GM23248 (cell line): ENCODE measurements around the gene HYOU1. TPM values are rescaled to one million over a fixed set of nuclear protein-coding genes. Genes with fewer than 3 reads are reported as not detected.
"Not testable (repeated sequence)": the region's sequence is repeated elsewhere in the genome, so short reads cannot be mapped to it uniquely, and the experiment has no call there.

Source experiments
- DNase-seq: peaks from one replicate; pipeline ENCODE4 v3.0.0-alpha.2; 2015
- H2AFZ ChIP-seq: fragments of 200-600 bp; sonication (generic); 2 replicates; pipeline ENCODE4 v1.6.1; 2016; ENCODE audit warnings: antibody characterized with exemption
- H3F3A ChIP-seq: fragments of 200-600 bp; sonication (generic); 2 replicates; pipeline ENCODE4 v1.6.1; 2016; ENCODE audit warnings: mild to moderate bottlenecking, antibody characterized with exemption, mixed run types; ENCODE audit not compliant: insufficient read depth
- H3K27ac ChIP-seq: fragments of 200-600 bp; sonication (generic); 2 replicates; pipeline ENCODE4 v1.5.1; 2016; ENCODE audit warnings: mild to moderate bottlenecking
- H3K27me3 ChIP-seq: fragments of 200-600 bp; sonication (generic); replicated peaks from 2 replicates; pipeline ENCODE4 v1.6.1; 2016; ENCODE audit warnings: mild to moderate bottlenecking; ENCODE audit not compliant: insufficient read depth
- H3K36me3 ChIP-seq: fragments of 200-600 bp; sonication (generic); 2 replicates; pipeline ENCODE4 v1.6.1; 2016; ENCODE audit warnings: low read depth, mild to moderate bottlenecking
- H3K4me1 ChIP-seq: fragments of 200-600 bp; sonication (generic); 2 replicates; pipeline ENCODE4 v1.6.1; 2016; ENCODE audit warnings: mild to moderate bottlenecking; ENCODE audit not compliant: insufficient read depth
- H3K4me2 ChIP-seq: fragments of 200-600 bp; sonication (generic); one replicate; pipeline ENCODE4 v1.6.1; 2016; ENCODE audit warnings: mild to moderate bottlenecking; ENCODE audit not compliant: unreplicated experiment
- H3K4me3 ChIP-seq: fragments of 200-600 bp; sonication (generic); 2 replicates; pipeline ENCODE4 v1.5.1; 2016; ENCODE audit warnings: mild to moderate bottlenecking
- H3K79me2 ChIP-seq: fragments of 200-600 bp; sonication (generic); 2 replicates; pipeline ENCODE4 v1.6.1; 2016; ENCODE audit warnings: mild to moderate bottlenecking; ENCODE audit not compliant: insufficient read depth
- H3K9ac ChIP-seq: fragments of 200-600 bp; sonication (generic); 2 replicates; pipeline ENCODE4 v1.6.1; 2016; ENCODE audit warnings: mild to moderate bottlenecking
- H3K9me2 ChIP-seq: fragments of 200-600 bp; sonication (generic); 2 replicates; pipeline ENCODE4 v1.6.1; 2016; ENCODE audit warnings: mixed run types, mild to moderate bottlenecking, moderate library complexity; ENCODE audit not compliant: insufficient read depth
- H3K9me3 ChIP-seq: fragments of 200-600 bp; sonication (generic); one replicate; pipeline ENCODE4 v1.6.1; 2017; ENCODE audit warnings: low read depth
- H4K20me1 ChIP-seq: fragments of 200-600 bp; sonication (generic); 2 replicates; pipeline ENCODE4 v1.6.0; 2016; ENCODE audit not compliant: insufficient read depth
- EZH2 ChIP-seq: fragments of 200-600 bp; sonication (generic); IDR thresholded peaks from 2 replicates; pipeline ENCODE4 v1.6.1; 2018; ENCODE audit warnings: antibody characterized with exemption, mild to moderate bottlenecking; ENCODE audit not compliant: insufficient read depth, poor library complexity, severe bottlenecking
- EZH2phosphoT487 ChIP-seq: fragments of 200-600 bp; sonication (generic); IDR thresholded peaks from 2 replicates; pipeline ENCODE4 v1.6.1; 2018; ENCODE audit warnings: antibody characterized with exemption, moderate library complexity, mild to moderate bottlenecking, low read depth; ENCODE audit not compliant: insufficient read depth
- WGBS, 2 experiments: methylation state at CpG; one replicate each; pipeline ENCODE4 v1.1.6; 2015 to 2017; ENCODE audit warnings: low lambda C conversion rate in 2 of 2, low coverage in 1 of 2; ENCODE audit errors: missing lambda C conversion rate in 2 of 2; 5-methylcytosine and 5-hydroxymethylcytosine counted together
- in situ Hi-C: fragments of 300-500 bp; cut with MboI; formaldehyde crosslinking; loops from 2 replicates; pipeline ENCODE4 v1.15.0; 2020
- polyA plus RNA-seq: library from polyadenylated mRNA; unstranded; fragments of >200 nt; fragmentation: Nextera tagmentation; extraction: Ambion mirVana; gene quantifications from 2 replicates; pipeline ENCODE4 v1.2.1, GENCODE V29; 2016
- total RNA-seq: library from RNA; depleted of rRNA; stranded (reverse); fragments of >200 nt; shearing (Covaris generic); gene quantifications from 2 replicates; pipeline ENCODE4 v1.2.3, GENCODE V29; 2014

HYOU1 gene
- total and polyA plus RNA-seq, 2 experiments from 2014 or later = 56.3 to 85.4 TPM

DNA sequence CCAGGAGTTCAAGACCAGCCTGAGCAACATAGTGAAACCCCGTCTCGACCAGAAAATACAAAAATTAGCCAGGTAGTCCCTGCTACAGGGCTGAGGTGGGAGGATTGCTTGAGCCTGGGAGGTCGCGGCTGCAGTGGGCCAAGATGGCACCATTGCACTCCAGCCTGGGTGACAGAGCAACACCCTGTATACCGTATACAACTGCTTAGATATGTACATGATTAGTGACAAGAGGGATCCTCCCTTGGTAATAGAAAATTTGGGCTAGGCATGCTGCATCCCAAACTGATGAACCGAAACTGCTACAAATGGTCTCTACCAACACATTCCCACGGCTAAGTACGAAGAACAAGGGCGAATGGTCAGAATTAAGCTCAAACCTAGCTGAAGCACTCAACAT lies 14.1 kb downstream of the HYOU1 start:
- peaks cover 25% of the 10 kb centered on the region; the same call in 1 of the 2 replicates for H3F3A ChIP-seq
- in situ Hi-C loops = no loop called here
- no peak for DNase-seq
- TF ChIP-seq EZH2phosphoT487 (no peak), EZH2 (no peak)
- H3K9ac ChIP-seq = no peak overlapping the region
- no peak overlapping the region for H3K4me3 ChIP-seq
- no peaks in the 10 kb centered on the region for H3K79me2 ChIP-seq
- H3K36me3 ChIP-seq = peaks cover 13% of the 10 kb centered on the region
- H2AFZ ChIP-seq = no peak overlapping the region
- WGBS, 2 experiments = 83 to 84% methylated on average over 9 of the region's 9 CpGs
- H4K20me1 ChIP-seq = no peaks in the 10 kb centered on the region
- H3K27me3 ChIP-seq = no peaks in the 10 kb centered on the region
- no peaks in the 10 kb centered on the region for H3K9me2 ChIP-seq
- H3K4me1 ChIP-seq = no peaks in the 10 kb centered on the region
- H3K27ac ChIP-seq = no peak overlapping the region
- no peaks in the 10 kb centered on the region for H3K9me3 ChIP-seq
- H3K4me2 ChIP-seq = no peak overlapping the region

DNA sequence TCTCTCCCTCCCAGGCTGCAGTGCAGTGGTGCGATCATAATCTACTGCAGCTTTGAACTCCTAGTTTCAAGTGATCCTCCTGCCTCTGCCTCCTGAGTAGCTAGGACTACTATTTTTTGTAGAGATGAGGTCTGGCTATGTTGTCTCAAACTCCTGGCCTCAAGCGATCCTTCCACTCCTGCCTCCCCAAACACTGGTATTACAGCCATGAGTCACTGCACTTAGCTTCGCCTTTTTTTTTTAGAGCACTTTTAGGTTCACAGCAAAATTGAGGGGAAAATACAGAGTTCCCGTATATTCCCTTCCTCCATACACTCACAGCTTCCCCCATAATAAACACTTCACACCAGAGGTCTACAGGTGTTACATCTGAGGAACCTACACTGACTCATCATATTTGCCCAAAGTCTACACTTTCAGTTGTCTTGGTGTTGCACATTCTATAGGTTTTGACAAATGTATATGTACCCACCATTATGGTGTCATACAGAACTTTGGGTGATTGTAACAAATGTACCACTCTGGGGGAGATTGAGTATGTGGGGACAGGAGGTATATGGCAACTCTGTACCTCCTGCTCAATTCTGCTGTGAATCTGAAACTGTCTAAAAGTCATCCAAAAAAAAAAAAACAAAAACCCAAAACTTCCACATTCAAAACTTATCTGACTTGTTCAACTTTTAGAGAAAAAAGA lies 15.0 kb downstream of the HYOU1 start:
- Histone ChIP-seq H3K9me3 (no peaks in the 10 kb centered on the region), H3K4me3 (no peak overlapping the region), H3K36me3 (peaks cover 8% of the 10 kb centered on the region), H2AFZ (no peak overlapping the region), H3K27ac (no peak overlapping the region), H3K4me1 (no peaks in the 10 kb centered on the region), H3K27me3 (no peaks in the 10 kb centered on the region), H3K4me2 (no peak overlapping the region), H3K9ac (no peak overlapping the region), H3F3A (peaks cover 25% of the 10 kb centered on the region; the same call in 1 of the 2 replicates), H3K79me2 (no peaks in the 10 kb centered on the region), H4K20me1 (no peaks in the 10 kb centered on the region), H3K9me2 (no peaks in the 10 kb centered on the region)
- WGBS, 2 experiments = 97 to 99% methylated on average over 4 of the region's 4 CpGs
- in situ Hi-C loops = no loop called here
- no peak for DNase-seq
- TF ChIP-seq EZH2phosphoT487 (no peak), EZH2 (no peak)

DNA sequence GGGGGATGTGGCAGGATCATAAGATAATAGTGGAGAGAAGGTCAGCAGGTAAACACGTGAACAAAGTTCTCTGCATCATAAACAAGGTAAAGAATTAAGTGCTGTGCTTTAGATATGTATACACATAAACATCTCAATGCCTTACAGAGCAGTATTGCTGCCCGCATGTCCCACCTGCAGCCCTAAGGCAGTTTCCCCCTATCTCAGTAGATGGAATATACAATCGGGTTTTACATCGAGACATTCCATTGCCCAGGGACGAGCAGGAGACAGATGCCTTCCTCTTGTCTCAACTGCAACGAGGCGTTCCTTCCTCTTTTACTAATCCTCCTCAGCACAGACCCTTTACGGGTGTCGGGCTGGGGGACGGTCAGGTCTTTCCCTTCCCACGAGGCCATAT lies 17.5 kb downstream of the HYOU1 start:
- H2AFZ ChIP-seq, H3K4me1 ChIP-seq, H4K20me1 ChIP-seq, H3K79me2 ChIP-seq, H3K27ac ChIP-seq, H3K9me2 ChIP-seq, H3K9ac ChIP-seq, H3K36me3 ChIP-seq, in situ Hi-C loops, H3K27me3 ChIP-seq, H3K4me3 ChIP-seq, H3K9me3 ChIP-seq, H3K4me2 ChIP-seq, DNase-seq: not testable (repeated sequence)
- 46 to 57% methylated on average over 11 of the region's 11 CpGs for WGBS, 2 experiments
- peaks cover 22% of the 10 kb centered on the region; the same call in 1 of the 2 replicates for H3F3A ChIP-seq

DNA sequence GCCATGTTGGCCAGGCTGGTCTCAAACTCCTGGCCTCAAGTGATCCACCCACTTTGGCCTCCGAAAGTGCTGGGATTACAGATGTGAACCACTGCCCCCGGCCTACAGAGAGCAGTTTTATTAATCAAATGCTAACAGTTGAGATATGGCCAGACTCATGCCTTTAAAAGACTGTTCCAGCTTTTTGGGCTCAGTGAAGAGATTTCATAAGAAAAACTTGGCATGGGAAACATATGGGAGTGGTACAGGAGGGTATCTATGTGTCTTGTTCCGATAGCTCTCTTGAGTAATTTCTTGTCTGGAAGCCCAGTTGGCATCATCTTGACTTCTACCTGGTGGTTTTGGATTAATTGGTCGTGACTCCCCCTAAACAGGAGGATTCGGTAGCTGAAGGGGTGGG lies 18.1 kb downstream of the HYOU1 start:
- DNase-seq = no peak
- 76 to 85% methylated on average over 5 of the region's 5 CpGs for WGBS, 2 experiments

DNA sequence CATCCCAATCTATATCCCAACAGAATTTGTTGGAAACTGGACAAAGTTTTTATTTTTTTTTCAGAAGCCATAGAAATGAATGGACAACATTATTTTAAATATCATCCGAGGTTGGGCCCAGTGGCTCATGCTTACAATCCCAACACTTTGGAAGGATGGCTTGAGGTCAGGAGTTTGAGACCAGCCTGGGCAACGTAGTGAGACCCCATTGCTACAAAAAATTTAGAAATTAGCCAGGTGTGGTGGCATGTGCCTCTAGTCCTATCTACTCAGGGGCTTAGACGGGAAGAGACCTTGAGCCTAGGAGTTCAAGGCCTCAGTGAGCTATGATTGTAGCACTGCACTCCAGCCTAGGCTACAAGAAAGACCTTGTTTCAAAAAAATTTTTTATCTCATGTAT lies 22.2 kb downstream of the HYOU1 start:
- Histone ChIP-seq H3K27me3 (no peaks in the 10 kb centered on the region), H3K4me1 (peaks cover 6% of the 10 kb centered on the region; the same call in 1 of the 2 replicates), H2AFZ (no peak overlapping the region), H3K9ac (no peak overlapping the region), H3K4me3 (no peak overlapping the region), H3K4me2 (no peak overlapping the region), H3K79me2 (no peaks in the 10 kb centered on the region), H4K20me1 (no peaks in the 10 kb centered on the region), H3K27ac (no peak overlapping the region), H3F3A (no peaks in the 10 kb centered on the region), H3K9me3 (no peaks in the 10 kb centered on the region), H3K36me3 (no peaks in the 10 kb centered on the region), H3K9me2 (no peaks in the 10 kb centered on the region)
- 65 to 69% methylated on average over 3 of the region's 3 CpGs for WGBS, 2 experiments
- no peak for DNase-seq
- TF ChIP-seq EZH2 (no peak), EZH2phosphoT487 (no peak)
- in situ Hi-C loops = no loop called here

More for the DNA sequence above, 18.1 kb downstream of the HYOU1 start:
- H3K27ac ChIP-seq = no peak overlapping the region
- H3K9ac ChIP-seq = no peak overlapping the region
- no peaks in the 10 kb centered on the region for H3K27me3 ChIP-seq
- no peaks in the 10 kb centered on the region for H3K36me3 ChIP-seq
- no peaks in the 10 kb centered on the region for H3K4me1 ChIP-seq
- no peaks in the 10 kb centered on the region for H3K9me3 ChIP-seq
- no peaks in the 10 kb centered on the region for H3K79me2 ChIP-seq
- no peak for TF ChIP-seq EZH2phosphoT487
- TF ChIP-seq EZH2 = no peak
- no peaks in the 10 kb centered on the region for H3K9me2 ChIP-seq
- no peaks in the 10 kb centered on the region for H4K20me1 ChIP-seq
- in situ Hi-C loops = no loop called here
- no peak overlapping the region for H3K4me2 ChIP-seq
- H3F3A ChIP-seq = peaks cover 16% of the 10 kb centered on the region; the same call in 1 of the 2 replicates
- no peak overlapping the region for H2AFZ ChIP-seq
- no peak overlapping the region for H3K4me3 ChIP-seq

DNA sequence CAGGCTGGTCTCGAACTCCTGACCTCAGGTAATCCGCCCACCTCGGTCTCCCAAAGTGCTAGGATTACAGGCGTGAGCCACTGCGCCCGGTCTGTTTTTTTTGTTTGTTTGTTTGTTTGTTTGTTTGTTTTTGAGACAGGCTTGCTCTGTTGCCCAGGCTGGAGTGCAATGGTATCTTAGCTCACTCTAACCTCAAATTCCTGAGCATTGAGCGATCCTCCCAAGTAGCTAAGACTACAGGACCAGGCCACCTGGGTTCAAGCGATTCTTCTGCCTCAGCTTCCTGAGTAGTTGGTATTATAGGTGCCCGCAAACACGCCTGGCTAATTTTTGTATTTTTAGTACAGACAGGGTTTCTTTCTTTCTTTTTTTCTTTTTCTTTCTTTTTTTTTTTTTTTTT lies 23.6 kb downstream of the HYOU1 start:
- peak; percentile 24 for DNase-seq
- H3K79me2 ChIP-seq, H3K27me3 ChIP-seq, H2AFZ ChIP-seq, H3K4me1 ChIP-seq, H3K4me3 ChIP-seq, H3F3A ChIP-seq, H3K27ac ChIP-seq, H3K9me3 ChIP-seq, H4K20me1 ChIP-seq, H3K9ac ChIP-seq, H3K9me2 ChIP-seq, in situ Hi-C loops, H3K36me3 ChIP-seq, H3K4me2 ChIP-seq: not testable (repeated sequence)
- 85% methylated on average over 10 of the region's 10 CpGs for WGBS, 2 experiments
